H1 (cell line): ENCODE results near the gene LGI4. TPM values are rescaled to one million over a fixed set of nuclear protein-coding genes. Genes with fewer than 3 reads are reported as not detected.

Experiments used
- CTCF ChIA-PET: fragments of 300-600 bp; sonication (Branson Sonifier 250); formaldehyde crosslinking; loops from one replicate; lab custom pipeline; 2021; ENCODE audit not compliant: partially characterized antibody; lab: Charles Lee
- POLR2A ChIA-PET: fragments of 300-600 bp; sonication (Branson Sonifier 250); formaldehyde crosslinking; loops from one replicate; lab custom pipeline; 2021; ENCODE audit warnings: inconsistent platforms; ENCODE audit not compliant: partially characterized antibody; lab: Charles Lee
- DNase-seq, 2 experiments: peaks; one replicate each; pipeline versions ENCODE4 v3.0.0 to v3.0.0-alpha.2; 2010 to 2022; ENCODE audit warnings: low spot score in 2 of 2, low read depth in 1 of 2, mixed read lengths in 1 of 2
- FAIRE-seq: peaks from 2 replicates; lab custom pipeline; 2011; peaks lifted over from hg19 to GRCh38; lab: Jason Lieb, UNC
- H2AFZ ChIP-seq: 2 replicates; pipeline ENCODE4 v1.8.1; 2012; ENCODE audit warnings: low read length, inconsistent platforms
- H2AK5ac ChIP-seq: 2 replicates; pipeline ENCODE4 v1.6.1; 2013; ENCODE audit warnings: low read depth, low read length
- H2BK120ac ChIP-seq: replicated peaks from 2 replicates; pipeline ENCODE3; 2013; ENCODE audit warnings: low read depth, low read length, inconsistent platforms
- H2BK12ac ChIP-seq: 2 replicates; pipeline ENCODE4 v1.6.1; 2013; ENCODE audit warnings: low read depth, low read length
- H2BK15ac ChIP-seq: 2 replicates; pipeline ENCODE4 v1.6.1; 2013; ENCODE audit warnings: low read length
- H2BK20ac ChIP-seq: 2 replicates; pipeline ENCODE4 v1.6.1; 2013; ENCODE audit warnings: low read length
- H2BK5ac ChIP-seq: 2 replicates; pipeline ENCODE4 v1.6.1; 2013; ENCODE audit warnings: low read depth, low read length
- H3K14ac ChIP-seq: 2 replicates; pipeline ENCODE4 v1.6.1; 2013; ENCODE audit warnings: inconsistent platforms; ENCODE audit not compliant: insufficient read length
- H3K18ac ChIP-seq: 2 replicates; pipeline ENCODE4 v1.6.1; 2013; ENCODE audit warnings: low read length; ENCODE audit errors: extremely low read depth
- H3K23ac ChIP-seq: 2 replicates; pipeline ENCODE4 v1.6.1; 2013; ENCODE audit warnings: inconsistent platforms; ENCODE audit not compliant: insufficient read length
- H3K23me2 ChIP-seq: 2 replicates; pipeline ENCODE4 v1.6.1; 2013; ENCODE audit warnings: low read depth, low read length
- H3K27ac ChIP-seq: 2 replicates; pipeline ENCODE4 v1.6.1; 2011; ENCODE audit warnings: low read depth, low read length, inconsistent platforms
- H3K27me3 ChIP-seq, 4 experiments: replicated peaks in 1 of 4; 1 replicate in 1 of 4; 2 replicates in 3 of 4; pipeline versions ENCODE4 v1.6.1 to v1.8.1; 2011 to 2013; ENCODE audit warnings: low read length in 3 of 4, mild to moderate bottlenecking in 3 of 4, inconsistent platforms in 2 of 4, mixed read lengths in 2 of 4, moderate library complexity in 1 of 4; ENCODE audit not compliant: control insufficient read depth in 3 of 4, insufficient read depth in 3 of 4; ENCODE audit errors: extremely low read depth in 1 of 4
- H3K36me3 ChIP-seq, 4 experiments: 2 replicates each; pipeline versions ENCODE4 v1.6.1 to v1.8.1; 2011 to 2013; ENCODE audit warnings: mild to moderate bottlenecking in 4 of 4, low read length in 3 of 4, moderate library complexity in 2 of 4, control low read depth in 1 of 4, inconsistent platforms in 1 of 4; ENCODE audit not compliant: insufficient read depth in 4 of 4, control insufficient read depth in 2 of 4
- H3K4ac ChIP-seq: replicated peaks from 2 replicates; pipeline ENCODE3; 2013; ENCODE audit warnings: low read length, low read depth, mixed read lengths, inconsistent platforms; ENCODE audit not compliant: insufficient read length
- H3K4me1 ChIP-seq, 4 experiments: replicated peaks in 1 of 4; 1 replicate in 1 of 4; 2 replicates in 3 of 4; pipeline versions ENCODE4 v1.6.1 to v1.8.1; 2011 to 2013; ENCODE audit warnings: low read length in 3 of 4, inconsistent platforms in 2 of 4, mixed read lengths in 1 of 4; ENCODE audit not compliant: insufficient read depth in 4 of 4, control insufficient read depth in 3 of 4
- H3K4me2 ChIP-seq, 2 experiments: 2 replicates each; pipeline versions ENCODE4 v1.6.1 to v1.8.1; 2011 to 2013; ENCODE audit warnings: low read depth in 2 of 2, low read length in 2 of 2, control low read depth in 1 of 2, inconsistent platforms in 1 of 2, mild to moderate bottlenecking in 1 of 2; ENCODE audit not compliant: insufficient read depth in 1 of 2
- H3K4me3 ChIP-seq, 4 experiments: fragments of 200-600, 300-600 bp in 1 of 4; sonication (generic), shearing (Covaris generic), sonication (Bioruptor Twin) in 1 of 4; 2 replicates each; pipeline versions ENCODE4 v1.5.1 to v1.8.1; 2011 to 2016; ENCODE audit warnings: low read length in 4 of 4, low read depth in 3 of 4, control low read depth in 2 of 4, inconsistent platforms in 2 of 4, mild to moderate bottlenecking in 2 of 4, mixed read lengths in 1 of 4, moderate library complexity in 1 of 4; ENCODE audit not compliant: insufficient read depth in 2 of 4; ENCODE audit errors: extremely low read depth in 1 of 4
- H3K56ac ChIP-seq: replicated peaks from 2 replicates; pipeline ENCODE3; 2013; ENCODE audit warnings: low read depth, mild to moderate bottlenecking, mixed read lengths, low read length, inconsistent platforms; ENCODE audit not compliant: insufficient read length
- H3K79me1 ChIP-seq: 2 replicates; pipeline ENCODE4 v1.6.1; 2013; ENCODE audit warnings: low read depth, low read length, control low read depth
- H3K79me2 ChIP-seq, 2 experiments: 2 replicates each; pipeline versions ENCODE4 v1.6.1 to v1.8.1; 2012 to 2013; ENCODE audit warnings: low read length in 2 of 2, mild to moderate bottlenecking in 2 of 2, inconsistent platforms in 1 of 2; ENCODE audit not compliant: insufficient read depth in 2 of 2, control insufficient read depth in 1 of 2
- H3K9ac ChIP-seq, 4 experiments: replicated peaks in 1 of 4; 1 replicate in 1 of 4; 2 replicates in 3 of 4; pipeline versions ENCODE4 v1.6.1 to v1.8.1; 2011 to 2013; ENCODE audit warnings: low read depth in 3 of 4, low read length in 3 of 4, control low read depth in 2 of 4, mild to moderate bottlenecking in 2 of 4, moderate library complexity in 2 of 4, inconsistent platforms in 1 of 4; ENCODE audit errors: extremely low read depth in 1 of 4
- H3K9me3 ChIP-seq, 2 experiments: 2 replicates each; pipeline versions ENCODE4 v1.6.1 to v1.8.1; 2012 to 2013; ENCODE audit warnings: mild to moderate bottlenecking in 2 of 2, moderate library complexity in 2 of 2, control low read depth in 1 of 2, inconsistent platforms in 1 of 2, low read depth in 1 of 2, low read length in 1 of 2, mixed read lengths in 1 of 2; ENCODE audit not compliant: insufficient read depth in 2 of 2
- H4K20me1 ChIP-seq, 2 experiments: replicated peaks in 1 of 2; 2 replicates each; pipeline versions ENCODE3 to v1.8.1; 2011 to 2013; ENCODE audit warnings: inconsistent platforms in 2 of 2, low read length in 2 of 2, mild to moderate bottlenecking in 1 of 2; ENCODE audit not compliant: insufficient read depth in 2 of 2, control insufficient read depth in 1 of 2
- H4K5ac ChIP-seq: 2 replicates; pipeline ENCODE4 v1.6.1; 2013; ENCODE audit warnings: low read length, low read depth, mixed read lengths, inconsistent platforms; ENCODE audit not compliant: insufficient read length
- H4K8ac ChIP-seq: 2 replicates; pipeline ENCODE4 v1.8.0; 2013; ENCODE audit warnings: mild to moderate bottlenecking, moderate library complexity, low read length, inconsistent platforms; ENCODE audit not compliant: insufficient read depth; ENCODE audit errors: extremely low read depth
- H4K91ac ChIP-seq: replicated peaks from 2 replicates; pipeline ENCODE3; 2013; ENCODE audit warnings: low read length, mixed read lengths, inconsistent platforms; ENCODE audit not compliant: insufficient read length
- ASH2L ChIP-seq: fragments of 200-600, 300-600 bp; sonication (generic); IDR thresholded peaks from one replicate; pipeline ENCODE4 v1.7.1; 2017; ENCODE audit warnings: low read length
- BACH1 ChIP-seq: IDR thresholded peaks from 2 replicates; pipeline ENCODE4 v1.6.1; 2012; ENCODE audit warnings: low read length, improper control_type of control experiment
- BRCA1 ChIP-seq: IDR thresholded peaks from 2 replicates; pipeline ENCODE4 v1.6.1; 2012; ENCODE audit warnings: low read depth, low read length, improper control_type of control experiment
- EP300 ChIP-seq, 2 experiments: IDR thresholded peaks; 1 replicate in 1 of 2; 2 replicates in 1 of 2; pipeline ENCODE4 v1.6.1; 2011 to 2012; ENCODE audit warnings: low read depth in 2 of 2, low read length in 2 of 2, mild to moderate bottlenecking in 2 of 2, borderline replicate concordance in 1 of 2, inconsistent platforms in 1 of 2, moderate library complexity in 1 of 2
- HDAC2 ChIP-seq, 2 experiments: fragments of 300-600 bp in 1 of 2; sonication (generic) in 1 of 2; IDR thresholded peaks; 2 replicates each; pipeline ENCODE4 v1.6.1; 2011 to 2012; ENCODE audit warnings: low read depth in 2 of 2, low read length in 2 of 2, mild to moderate bottlenecking in 2 of 2, moderate library complexity in 2 of 2, borderline replicate concordance in 1 of 2, inconsistent platforms in 1 of 2
- HDAC6 ChIP-seq: IDR thresholded peaks from one replicate; pipeline ENCODE4 v1.7.1; 2012; ENCODE audit warnings: low read depth, mild to moderate bottlenecking, inconsistent platforms, low read length, moderate library complexity
- KDM1A ChIP-seq: fragments of 200-600, 300-600 bp; sonication (generic); IDR thresholded peaks from 2 replicates; pipeline ENCODE4 v1.7.1; 2016; ENCODE audit warnings: mild to moderate bottlenecking, low read length, borderline replicate concordance
- NRF1 ChIP-seq: IDR thresholded peaks from 2 replicates; pipeline ENCODE4 v1.6.1; 2011; ENCODE audit warnings: mild to moderate bottlenecking, low read depth, low read length, improper control_type of control experiment
- POU5F1 ChIP-seq: IDR thresholded peaks from 2 replicates; pipeline ENCODE4 v1.6.1; 2011; ENCODE audit warnings: low read depth, mild to moderate bottlenecking, low read length, moderate library complexity
- RAD21 ChIP-seq, 2 experiments: IDR thresholded peaks in 1 of 2; conservative IDR thresholded peaks in 1 of 2; 2 replicates each; pipeline ENCODE4 v1.6.1; 2011; ENCODE audit warnings: low read depth in 2 of 2, low read length in 2 of 2, improper control_type of control experiment in 1 of 2, inconsistent platforms in 1 of 2, mild to moderate bottlenecking in 1 of 2, moderate library complexity in 1 of 2
- SUZ12 ChIP-seq: fragments of 200-600 bp; sonication (generic); IDR thresholded peaks from 2 replicates; pipeline ENCODE4 v1.6.1; 2012; ENCODE audit warnings: mild to moderate bottlenecking, inconsistent platforms, low read length, moderate library complexity, mixed read lengths
- YY1 ChIP-seq: IDR thresholded peaks from 2 replicates; pipeline ENCODE4 v1.6.1; 2011; ENCODE audit warnings: low read depth, mild to moderate bottlenecking, low read length
- WGBS, 2 experiments: shearing (Covaris generic) in 1 of 2; methylation state at CpG; one replicate each; pipeline versions ENCODE4 v1.1.6 to v1.1.7; 2013 to 2015; ENCODE audit warnings: low lambda C conversion rate in 2 of 2, mixed read lengths in 2 of 2, inconsistent platforms in 1 of 2, low coverage in 1 of 2, missing lambda C conversion rate in 1 of 2; ENCODE audit not compliant: insufficient replicate concordance in 2 of 2, insufficient coverage in 1 of 2, insufficient read length in 1 of 2; ENCODE audit errors: extremely low coverage in 1 of 2, missing lambda C conversion rate in 1 of 2; 5-methylcytosine and 5-hydroxymethylcytosine counted together
- polyA plus RNA-seq, 7 experiments: library from polyadenylated mRNA; depleted of rRNA in 3 of 7; stranded (reverse) in 5 of 7; unstranded in 2 of 7; fragments of >200 nt in 5 of 7; fragments of 200-250 nt in 2 of 7; gene quantifications; 1 replicate in 5 of 7; 2 replicates in 1 of 7; 4 replicates in 1 of 7; pipeline versions ENCODE4 v1.2.1 to v1.2.3, GENCODE V29; 2011 to 2013; ENCODE audit warnings: missing spikeins in 2 of 7, mixed read lengths in 2 of 7
- total RNA-seq: library from RNA; stranded (reverse); fragmentation: NEBNext Ultra II Directional; extraction: Animal tissue kit (Norgen Biotek cat#: 25700); gene quantifications from 2 replicates; pipeline ENCODE4 v1.2.1, GENCODE V29; 2021

LGI4 gene
- total and polyA plus RNA-seq, 2 of the 8 experiments (the other 6 are each of a cell fraction or from before 2014, with no cell fraction given): 2.0 to 8.2 TPM

DNA sequence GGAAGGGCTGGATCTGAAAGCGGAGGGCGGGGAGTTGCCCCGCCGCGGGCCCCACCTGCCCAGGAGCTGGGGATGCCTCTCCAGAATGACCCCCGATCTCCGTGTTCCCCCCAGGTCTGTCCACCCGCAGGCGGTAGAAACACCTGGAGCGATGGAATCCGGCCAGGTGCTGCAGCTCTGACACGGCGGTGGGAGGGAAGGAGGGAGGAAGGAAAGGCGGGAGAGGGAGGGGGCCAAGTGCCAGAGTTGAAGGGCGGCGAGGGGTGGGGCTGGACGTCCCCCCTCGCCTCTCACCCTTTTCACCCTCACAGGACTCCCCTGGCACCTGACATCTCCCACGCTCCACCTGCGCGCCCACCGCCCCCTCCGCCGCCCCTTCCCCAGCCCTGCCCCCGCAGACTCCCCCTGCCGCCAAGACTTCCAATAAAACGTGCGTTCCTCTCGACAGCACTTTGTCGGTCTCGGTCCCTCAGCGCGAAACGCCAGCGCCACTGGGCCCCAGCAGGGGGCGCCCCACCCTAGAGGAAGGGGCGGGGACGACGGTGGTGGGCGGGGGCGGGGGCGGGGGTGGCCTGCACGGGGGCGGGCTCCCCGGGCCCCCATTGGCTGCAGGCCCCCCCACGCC is 7.9 kb upstream of the LGI4 start:
- H3K27ac ChIP-seq: no peak overlapping the region
- FAIRE-seq (no peak), DNase-seq (peak in 1 of 2 experiments; percentile 86)
- H3K9me3 ChIP-seq: no peaks in the 10 kb centered on the region
- H3K9ac ChIP-seq: no peak overlapping the region; a peak in 1 of 7 replicates
- H3K79me1 ChIP-seq: no peaks in the 10 kb centered on the region
- H3K4me2 ChIP-seq: peak overlapping the region; percentile 78 to 89
- H2BK15ac ChIP-seq: no peak overlapping the region
- 0 out of 2 replicates have a peak overlapping the region, but pooled peaks have one; percentile 9 for H2BK12ac ChIP-seq
- H3K23ac ChIP-seq: no peak overlapping the region
- no peak overlapping the region for H3K56ac ChIP-seq
- no peak overlapping the region for H2BK20ac ChIP-seq
- H3K18ac ChIP-seq: no peak overlapping the region; the same call in 1 of the 2 replicates
- H4K91ac ChIP-seq: no peak overlapping the region
- H3K23me2 ChIP-seq: peaks cover 20% of the 10 kb centered on the region; the same call in 1 of the 2 replicates
- peaks cover 5 to 32% (median 25%) of the 10 kb centered on the region in 4 experiments for H3K4me1 ChIP-seq
- no peak overlapping the region for H3K4ac ChIP-seq
- ChIA-PET CTCF (interaction anchor here (0.6 to 10.2 kb wide), 32 partner anchors 10 to 406 kb away, joined by 3 to 154 read pairs (median 4); partner anchors contain the start of genes FXYD3 and FXYD5), POLR2A (interaction anchor here (0.6 to 4.8 kb wide), 19 partner anchors 11 to 368 kb away, joined by 3 to 67 read pairs (median 4); partner anchors contain the start of gene FXYD5)
- H3K27me3 ChIP-seq: peaks cover 0 to 15% (median 8%) of the 10 kb centered on the region in 4 experiments; a peak in 5 of 7 replicates
- H4K5ac ChIP-seq: no peak overlapping the region
- H3K36me3 ChIP-seq: no peaks in the 10 kb centered on the region
- no peak overlapping the region for H4K8ac ChIP-seq
- WGBS, 2 experiments: 1% methylated on average over 13 of the region's 46 CpGs; no CpG with 5 or more reads in 1 of the 2 experiments
- H2BK5ac ChIP-seq: peak overlapping the region; percentile 10; the same call in 1 of the 2 replicates
- H2BK120ac ChIP-seq: no peak overlapping the region
- H2AFZ ChIP-seq: no peak overlapping the region
- peaks cover 0 to 3% of the 10 kb centered on the region in 2 experiments for H4K20me1 ChIP-seq
- no peaks in the 10 kb centered on the region for H3K79me2 ChIP-seq
- no peak overlapping the region for H2AK5ac ChIP-seq
- H3K14ac ChIP-seq: no peak overlapping the region
- peak overlapping the region; percentile 48 to 68 (median 54) for H3K4me3 ChIP-seq
- TF ChIP-seq POU5F1 (no peak), RAD21 (IDR thresholded peaks at IDR 0.05 in 1 of 2, conservative IDR thresholded peaks at IDR 0.05 in 1 of 2; ENCODE audit: low read depth in 2 of 2, low read length in 2 of 2) (peak in 1 of 2 experiments; percentile 56; a peak in 3 of 4 replicates), BRCA1 (no peak), HDAC2 (IDR thresholded peaks at IDR 0.05; ENCODE audit: borderline replicate concordance in 1 of 2, low read depth in 2 of 2, low read length in 2 of 2) (no peak), ASH2L (peak; percentile 38), NRF1 (no peak), EP300 (IDR thresholded peaks at IDR 0.05; ENCODE audit: borderline replicate concordance in 1 of 2, low read depth in 2 of 2, low read length in 2 of 2) (no peak), BACH1 (no peak), YY1 (no peak), KDM1A (no peak), SUZ12 (no peak), HDAC6 (no peak)
